Neuronal stem cell (in vitro differentiated cells): ENCODE results near the gene PSMD1.

Source experiments
- DNase-seq: peaks from one replicate; pipeline ENCODE4 v3.0.0-alpha.2; 2013; ENCODE audit warnings: low spot score
- H2AFZ ChIP-seq: one replicate; pipeline ENCODE4 v1.6.1; 2013; ENCODE audit warnings: mild to moderate bottlenecking, low read length, inconsistent platforms
- H2AK5ac ChIP-seq: 2 replicates; pipeline ENCODE4 v1.6.1; 2013; ENCODE audit warnings: low read depth, mild to moderate bottlenecking, inconsistent platforms, low read length, moderate library complexity, mixed read lengths
- H2BK120ac ChIP-seq: 2 replicates; pipeline ENCODE4 v1.6.1; 2013; ENCODE audit warnings: low read depth, mild to moderate bottlenecking, inconsistent platforms, low read length, moderate library complexity, mixed read lengths
- H2BK12ac ChIP-seq: one replicate; pipeline ENCODE4 v1.6.1; 2013; ENCODE audit warnings: low read length, inconsistent platforms
- H2BK15ac ChIP-seq: 2 replicates; pipeline ENCODE4 v1.6.1; 2013; ENCODE audit warnings: mild to moderate bottlenecking, low read length, inconsistent platforms, mixed read lengths
- H2BK5ac ChIP-seq: one replicate; pipeline ENCODE4 v1.6.1; 2013; ENCODE audit warnings: inconsistent platforms, mild to moderate bottlenecking, low read length, moderate library complexity
- H3K14ac ChIP-seq: one replicate; pipeline ENCODE4 v1.6.1; 2013; ENCODE audit warnings: low read length, inconsistent platforms
- H3K18ac ChIP-seq: 2 replicates; pipeline ENCODE4 v1.6.1; 2013; ENCODE audit warnings: low read length, inconsistent platforms
- H3K23ac ChIP-seq: 2 replicates; pipeline ENCODE4 v1.6.1; 2013; ENCODE audit warnings: low read depth, mild to moderate bottlenecking, mixed read lengths, low read length, inconsistent platforms; ENCODE audit not compliant: poor library complexity
- H3K27ac ChIP-seq: replicated peaks from 3 replicates; pipeline ENCODE4 v1.5.1; 2013; ENCODE audit warnings: low read length, inconsistent platforms
- H3K27me3 ChIP-seq, 3 experiments: 2 replicates each; pipeline ENCODE4 v1.6.1; 2013; ENCODE audit warnings: low read length in 3 of 3, mild to moderate bottlenecking in 2 of 3, inconsistent platforms in 1 of 3, low read depth in 1 of 3, mixed read lengths in 1 of 3, moderate library complexity in 1 of 3; ENCODE audit not compliant: control insufficient read depth in 3 of 3, insufficient read depth in 3 of 3
- H3K36me3 ChIP-seq, 2 donors: replicated peaks in 1 of 2; 2 replicates each; pipeline ENCODE4 v1.6.1; 2013; ENCODE audit warnings: low read length in 2 of 2; ENCODE audit not compliant: control insufficient read depth in 2 of 2, insufficient read depth in 2 of 2
- H3K4ac ChIP-seq: 2 replicates; pipeline ENCODE4 v1.6.1; 2013; ENCODE audit warnings: inconsistent platforms, mild to moderate bottlenecking, low read length, moderate library complexity
- H3K4me1 ChIP-seq, 2 donors: 1 replicate in 1 of 2; 2 replicates in 1 of 2; pipeline ENCODE4 v1.6.1; 2013; ENCODE audit warnings: low read length in 2 of 2, low read depth in 1 of 2; ENCODE audit not compliant: control insufficient read depth in 2 of 2, insufficient read depth in 1 of 2
- H3K4me2 ChIP-seq: one replicate; pipeline ENCODE4 v1.6.1; 2013; ENCODE audit warnings: mild to moderate bottlenecking, low read length, inconsistent platforms; ENCODE audit not compliant: insufficient read depth, poor library complexity, severe bottlenecking
- H3K4me3 ChIP-seq, 2 donors: 2 replicates each; pipeline ENCODE4 v1.5.1; 2013; ENCODE audit warnings: low read length in 2 of 2, mild to moderate bottlenecking in 2 of 2, inconsistent platforms in 1 of 2, moderate library complexity in 1 of 2
- H3K79me1 ChIP-seq: one replicate; pipeline ENCODE4 v1.6.1; 2013; ENCODE audit warnings: low read depth, mild to moderate bottlenecking, inconsistent platforms, low read length, moderate library complexity
- H3K9ac ChIP-seq: one replicate; pipeline ENCODE4 v1.6.1; 2013; ENCODE audit warnings: mild to moderate bottlenecking, low read depth, low read length, inconsistent platforms; ENCODE audit not compliant: poor library complexity
- H3K9me3 ChIP-seq, 2 donors: replicated peaks in 1 of 2; 2 replicates each; pipeline versions ENCODE3 to v1.6.1; 2013; ENCODE audit warnings: low read length in 2 of 2, mild to moderate bottlenecking in 2 of 2, inconsistent platforms in 1 of 2, low read depth in 1 of 2, mixed read lengths in 1 of 2, moderate library complexity in 1 of 2; ENCODE audit not compliant: control insufficient read depth in 2 of 2, insufficient read depth in 1 of 2
- H4K8ac ChIP-seq: one replicate; pipeline ENCODE4 v1.6.1; 2013; ENCODE audit warnings: low read depth, mild to moderate bottlenecking, inconsistent platforms, low read length, moderate library complexity
- H4K91ac ChIP-seq: one replicate; pipeline ENCODE4 v1.6.1; 2013; ENCODE audit warnings: low read length, low read depth, mild to moderate bottlenecking, inconsistent platforms; ENCODE audit not compliant: poor library complexity
- WGBS, 2 donors: extraction: QIAGEN DNeasy Blood & Tissue Kit; methylation state at CpG; one replicate each; pipeline ENCODE4 v1.1.7; 2013; ENCODE audit warnings: missing lambda C conversion rate in 2 of 2, mixed read lengths in 1 of 2; ENCODE audit not compliant: insufficient read length in 2 of 2, insufficient replicate concordance in 1 of 2; ENCODE audit errors: extremely low coverage in 2 of 2; 5-methylcytosine and 5-hydroxymethylcytosine counted together

Gene PSMD1

GRCh38 chr2:231212329-231212845 lies 155.7 kb downstream of the PSMD1 start:
- no CpG with 5 or more reads among the region's 6 CpGs for WGBS, 2 donors
- H2AK5ac ChIP-seq: no peak overlapping the region
- H3K9ac ChIP-seq: no peak overlapping the region
- no peak overlapping the region for H2BK12ac ChIP-seq
- H3K79me1 ChIP-seq: no peaks in the 10 kb centered on the region
- H3K4ac ChIP-seq: no peak overlapping the region
- DNase-seq: no peak
- no peak overlapping the region for H3K14ac ChIP-seq
- no peak overlapping the region for H2AFZ ChIP-seq
- H2BK5ac ChIP-seq: no peak overlapping the region
- H3K23ac ChIP-seq: no peak overlapping the region
- no peak overlapping the region for H3K4me2 ChIP-seq
- H3K27ac ChIP-seq: no peak overlapping the region
- peaks cover 20 to 86% of the 10 kb centered on the region in 2 donors for H3K36me3 ChIP-seq
- no peaks in the 10 kb centered on the region for H3K9me3 ChIP-seq
- H4K8ac ChIP-seq: peak overlapping the region; percentile 48
- H3K4me3 ChIP-seq: no peak overlapping the region
- H3K18ac ChIP-seq: no peak overlapping the region
- H2BK120ac ChIP-seq: no peak overlapping the region
- H3K27me3 ChIP-seq: no peaks in the 10 kb centered on the region
- H4K91ac ChIP-seq: no peak overlapping the region
- no peak overlapping the region for H2BK15ac ChIP-seq
- peaks cover 0 to 10% of the 10 kb centered on the region in 2 donors for H3K4me1 ChIP-seq

GRCh38 chr2:231213931-231214642 lies 157.4 kb downstream of the PSMD1 start:
- peaks cover 18 to 91% of the 10 kb centered on the region in 2 donors for H3K36me3 ChIP-seq
- no peak for DNase-seq
- H4K91ac ChIP-seq: no peak overlapping the region
- no peak overlapping the region for H3K9ac ChIP-seq
- H2AK5ac ChIP-seq: no peak overlapping the region
- no peak overlapping the region for H4K8ac ChIP-seq
- H3K14ac ChIP-seq: no peak overlapping the region
- no peak overlapping the region for H2BK120ac ChIP-seq
- H3K18ac ChIP-seq: no peak overlapping the region
- H3K9me3 ChIP-seq: no peaks in the 10 kb centered on the region
- no CpG with 5 or more reads among the region's 6 CpGs for WGBS, 2 donors
- H3K23ac ChIP-seq: no peak overlapping the region
- no peaks in the 10 kb centered on the region for H3K79me1 ChIP-seq
- H3K27me3 ChIP-seq: no peaks in the 10 kb centered on the region
- H3K27ac ChIP-seq: no peak overlapping the region
- no peak overlapping the region for H2BK15ac ChIP-seq
- H2BK12ac ChIP-seq: no peak overlapping the region
- H2AFZ ChIP-seq: no peak overlapping the region
- no peak overlapping the region for H3K4ac ChIP-seq
- no peak overlapping the region for H3K4me3 ChIP-seq
- no peak overlapping the region for H2BK5ac ChIP-seq
- H3K4me2 ChIP-seq: no peak overlapping the region
- H3K4me1 ChIP-seq: no peaks in the 10 kb centered on the region

GRCh38 chr2:231218366-231218765 lies 161.7 kb downstream of the PSMD1 start:
- Histone ChIP-seq H3K9me3 (peaks cover 0 to 8% of the 10 kb centered on the region in 2 donors), H3K18ac (no peak overlapping the region), H3K4me3 (no peak overlapping the region), H3K9ac (no peak overlapping the region), H2AK5ac (no peak overlapping the region), H3K23ac (no peak overlapping the region), H4K91ac (no peak overlapping the region), H2AFZ (no peak overlapping the region), H3K4me1 (no peaks in the 10 kb centered on the region), H3K36me3 (peaks cover 15 to 95% of the 10 kb centered on the region in 2 donors), H3K27me3 (no peaks in the 10 kb centered on the region), H2BK12ac (no peak overlapping the region), H3K14ac (no peak overlapping the region), H3K79me1 (no peaks in the 10 kb centered on the region), H2BK5ac (no peak overlapping the region), H3K4ac (no peak overlapping the region), H4K8ac (no peak overlapping the region), H2BK15ac (no peak overlapping the region), H2BK120ac (no peak overlapping the region), H3K27ac (no peak overlapping the region), H3K4me2 (no peak overlapping the region)
- no CpG with 5 or more reads among the region's 3 CpGs for WGBS, 2 donors
- DNase-seq: no peak

DNA sequence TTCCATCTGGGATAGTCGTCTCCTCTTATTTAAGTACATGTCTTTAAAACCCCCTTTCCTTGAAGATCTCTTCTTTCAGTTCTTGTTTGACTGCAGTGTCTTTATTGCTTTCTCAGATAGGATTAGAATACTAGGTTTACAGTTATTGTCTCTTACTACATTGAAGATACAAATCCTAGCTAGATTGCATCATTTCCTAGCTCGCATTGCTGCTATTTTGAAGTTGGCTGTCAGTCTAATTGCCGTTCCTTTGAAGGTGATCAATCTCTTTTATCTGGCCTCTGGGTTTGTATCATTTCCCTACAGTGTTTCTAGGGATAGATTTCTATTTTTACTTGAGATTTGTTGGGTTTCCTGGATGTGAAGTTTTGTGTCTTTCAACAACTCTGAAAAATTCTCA lies 162.6 kb downstream of the PSMD1 start:
- no peak overlapping the region for H4K8ac ChIP-seq
- H3K18ac ChIP-seq: no peak overlapping the region
- no peak overlapping the region for H3K4me2 ChIP-seq
- H2BK12ac ChIP-seq: no peak overlapping the region
- H3K14ac ChIP-seq: no peak overlapping the region
- H3K27me3 ChIP-seq: no peaks in the 10 kb centered on the region
- no peak overlapping the region for H3K9ac ChIP-seq
- H2BK15ac ChIP-seq: no peak overlapping the region
- no peak for DNase-seq
- H2BK120ac ChIP-seq: no peak overlapping the region
- H2AK5ac ChIP-seq: no peak overlapping the region
- H3K23ac ChIP-seq: no peak overlapping the region
- no peak overlapping the region for H3K27ac ChIP-seq
- no peak overlapping the region for H2BK5ac ChIP-seq
- peaks cover 0 to 8% of the 10 kb centered on the region in 2 donors for H3K9me3 ChIP-seq
- WGBS, 2 donors: no CpG with 5 or more reads among the region's 3 CpGs
- H3K4ac ChIP-seq: no peak overlapping the region
- no peaks in the 10 kb centered on the region for H3K79me1 ChIP-seq
- H3K36me3 ChIP-seq: peaks cover 17 to 97% of the 10 kb centered on the region in 2 donors
- no peak overlapping the region for H4K91ac ChIP-seq
- H2AFZ ChIP-seq: no peak overlapping the region
- no peaks in the 10 kb centered on the region for H3K4me1 ChIP-seq
- no peak overlapping the region for H3K4me3 ChIP-seq
